GM12878 (cell line): ENCODE measurements around the gene GRIP2. TPM values are rescaled to one million over a fixed set of nuclear protein-coding genes. Genes with fewer than 3 reads are reported as not detected.

Experiments used
- ATAC-seq: fragments of 200-7000 bp; cut with Tn5 transposase; 3 replicates; pipeline ENCODE4 v1.9.1; 2020; ENCODE audit warnings: mild to moderate bottlenecking, moderate library complexity
- BruUV-seq: library from RNA; stranded (reverse); fragments of 400-500 nt; replicated peaks from 2 replicates; lab custom pipeline; 2021; lab: Mats Ljungman, UMichigan
- CTCF ChIA-PET: fragments of 300-600 bp; sonication (Branson Sonifier 250); formaldehyde crosslinking; extraction: SDS; loops from one replicate; lab custom pipeline; 2021; ENCODE audit warnings: inconsistent platforms; lab: Yijun Ruan, JAX
- POLR2A ChIA-PET: fragments of 350-600 bp; formaldehyde crosslinking; extraction: SDS; loops from one replicate; lab custom pipeline; 2021; ENCODE audit warnings: inconsistent platforms; lab: Charles Lee
- RAD21 ChIA-PET: fragments of 300-600 bp; sonication (Branson Sonifier 250); formaldehyde crosslinking; loops from one replicate; lab custom pipeline; 2023; ENCODE audit warnings: antibody characterized with exemption; ENCODE audit not compliant: unreplicated experiment; lab: Charles Lee
- SMC1A ChIA-PET: fragments of 300-600 bp; sonication (Branson Sonifier 250); formaldehyde crosslinking; loops from one replicate; lab custom pipeline; 2023; ENCODE audit not compliant: unreplicated experiment, uncharacterized antibody; lab: Charles Lee
- DNase-seq: peaks from one replicate; pipeline ENCODE4 v3.0.0-alpha.2; 2011; ENCODE audit warnings: low read depth, low spot score
- FAIRE-seq: peaks from 3 replicates; lab custom pipeline; 2011; peaks lifted over from hg19 to GRCh38; lab: Jason Lieb, UNC
- H2AFZ ChIP-seq: 2 replicates; pipeline ENCODE4 v1.6.0; 2011; ENCODE audit warnings: low read depth, low read length, control low read depth; ENCODE audit not compliant: control insufficient read depth
- H3K27ac ChIP-seq: 2 replicates; pipeline ENCODE4 v1.5.1; 2011; ENCODE audit warnings: control low read depth; ENCODE audit not compliant: control insufficient read depth, insufficient read depth
- H3K27me3 ChIP-seq, 2 experiments: replicated peaks in 1 of 2; 2 replicates each; pipeline versions ENCODE4 v1.6.0 to v1.6.1; 2011; ENCODE audit warnings: low read length in 1 of 2; ENCODE audit not compliant: control insufficient read depth in 2 of 2, insufficient read depth in 2 of 2
- H3K36me3 ChIP-seq, 2 experiments: 2 replicates each; pipeline ENCODE4 v1.5.1; 2011; ENCODE audit warnings: low read length in 1 of 2; ENCODE audit not compliant: control insufficient read depth in 2 of 2, insufficient read depth in 2 of 2
- H3K4me1 ChIP-seq: 2 replicates; pipeline ENCODE4 v1.6.1; 2011; ENCODE audit warnings: mild to moderate bottlenecking, low read length, moderate library complexity, mixed read lengths; ENCODE audit not compliant: control insufficient read depth, insufficient read depth
- H3K4me2 ChIP-seq: 2 replicates; pipeline ENCODE4 v1.6.0; 2011; ENCODE audit warnings: control low read depth; ENCODE audit not compliant: control insufficient read depth, insufficient read depth
- H3K4me3 ChIP-seq: fragments of 200-600 bp; sonication (generic); 2 replicates; pipeline ENCODE4 v1.5.1; 2016
- H3K79me2 ChIP-seq: 2 replicates; pipeline ENCODE4 v1.6.0; 2011; ENCODE audit warnings: low read length; ENCODE audit not compliant: control insufficient read depth, insufficient read depth
- H3K9ac ChIP-seq: 2 replicates; pipeline ENCODE4 v1.8.0; 2011; ENCODE audit warnings: low read length, control low read depth, mixed read lengths; ENCODE audit not compliant: control insufficient read depth, insufficient read depth
- H3K9me3 ChIP-seq: replicated peaks from 3 replicates; pipeline ENCODE4 v1.5.1; 2011; ENCODE audit warnings: mild to moderate bottlenecking, low read length; ENCODE audit not compliant: control insufficient read depth, insufficient read depth
- H4K20me1 ChIP-seq: 2 replicates; pipeline ENCODE4 v1.6.0; 2011; ENCODE audit not compliant: control insufficient read depth, insufficient read depth
- IRF5 ChIP-seq: fragments of 450-650 bp; IDR thresholded peaks from 2 replicates; pipeline ENCODE4 v1.6.1; 2017; ENCODE audit warnings: borderline replicate concordance
- KLF5 ChIP-seq: fragments of 450-650 bp; IDR thresholded peaks from 2 replicates; pipeline ENCODE4 v1.6.1; 2014; ENCODE audit warnings: mild to moderate bottlenecking; ENCODE audit not compliant: partially characterized antibody
- MEF2B ChIP-seq: fragments of 450-650 bp; IDR thresholded peaks from 2 replicates; pipeline ENCODE4 v1.6.1; 2018; ENCODE audit warnings: mild to moderate bottlenecking, moderate library complexity; ENCODE audit not compliant: partially characterized antibody, poor library complexity, severe bottlenecking
- NFYA ChIP-seq: IDR thresholded peaks from 2 replicates; pipeline ENCODE4 v1.6.1; 2011; ENCODE audit warnings: low read depth, mild to moderate bottlenecking, low read length, improper control_type of control experiment, borderline replicate concordance
- NR2C1 ChIP-seq: fragments of 450-650 bp; IDR thresholded peaks from 2 replicates; pipeline ENCODE4 v1.6.1; 2017; ENCODE audit warnings: antibody characterized with exemption, mild to moderate bottlenecking, moderate library complexity
- ZBED1 ChIP-seq: IDR thresholded peaks from 2 replicates; pipeline ENCODE4 v1.6.1; 2016; ENCODE audit warnings: borderline replicate concordance
- ZBTB33 ChIP-seq: fragments of 450-650 bp; IDR thresholded peaks from 2 replicates; pipeline ENCODE4 v1.6.1; 2017; ENCODE audit warnings: mild to moderate bottlenecking
- ZNF207 ChIP-seq: fragments of 450-650 bp; IDR thresholded peaks from 2 replicates; pipeline ENCODE4 v1.6.1; 2014; ENCODE audit warnings: antibody characterized with exemption, mild to moderate bottlenecking, borderline replicate concordance
- WGBS: methylation state at CpG from one replicate; pipeline ENCODE4 v1.1.6; 2016; ENCODE audit warnings: low lambda C conversion rate; ENCODE audit not compliant: insufficient replicate concordance, insufficient coverage; ENCODE audit errors: missing lambda C conversion rate; 5-methylcytosine and 5-hydroxymethylcytosine counted together
- in situ Hi-C: fragments of 300-500 bp; cut with MboI; formaldehyde crosslinking; loops from 9 replicates; pipeline ENCODE4 v1.14.3; 2018; ENCODE audit warnings: mixed read lengths
- intact Hi-C: fragments of 100-400 bp; cut with micrococcal nuclease; formaldehyde crosslinking; loops from one replicate; pipeline ENCODE4 v1.14.2; 2022; ENCODE audit not compliant: unreplicated experiment
- polyA plus RNA-seq, 11 experiments: library from polyadenylated mRNA; depleted of rRNA in 4 of 11; unstranded in 6 of 11; stranded (reverse) in 5 of 11; fragments of >200 nt; fragmentation: Nextera tagmentation in 4 of 11; fragmentation: Illumina TruSeq in 1 of 11; extraction: Ambion mirVana in 4 of 11; extraction: Trizol in 1 of 11; gene quantifications; 1 replicate in 1 of 11; 2 replicates in 10 of 11; pipeline versions ENCODE4 v1.2.1 to v1.2.3, GENCODE V29; 2011 to 2016; ENCODE audit warnings: inconsistent platforms in 2 of 11, missing spikeins in 2 of 11, low read depth in 1 of 11
- total RNA-seq, 4 experiments: library from RNA; depleted of rRNA in 3 of 4; stranded (reverse); fragments of >200 nt in 3 of 4; fragmentation: Illumina TruSeq in 1 of 4; extraction: Trizol in 1 of 4; gene quantifications; 2 replicates each; pipeline versions ENCODE4 v1.2.1 to v1.2.3, GENCODE V29; 2013 to 2021

The GRIP2 gene
- total and polyA plus RNA-seq, 10 of the 15 experiments (the other 5 are each of a cell fraction or from before 2014, with no cell fraction given), result not detected

DNA sequence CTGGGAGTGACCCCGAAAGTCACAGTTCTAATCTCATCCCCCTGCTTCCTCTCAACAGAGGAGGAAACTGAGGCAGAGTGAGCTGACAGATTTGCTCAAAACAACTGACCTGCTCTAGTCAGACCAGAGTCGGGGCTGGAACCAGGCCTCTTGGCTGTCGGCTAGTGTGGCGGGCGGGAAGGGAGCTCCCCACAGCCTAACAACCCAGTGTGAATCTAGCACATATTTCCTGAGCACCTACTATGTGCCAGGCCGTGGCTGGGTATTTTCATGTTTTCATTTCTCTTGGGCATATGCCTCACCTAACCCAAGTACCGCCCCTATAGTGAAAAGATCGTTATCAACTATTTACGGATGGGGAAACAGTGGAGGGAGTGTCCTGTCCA is 27.2 kb downstream of the GRIP2 start:
- 29% methylated on average over 9 of the region's 9 CpGs for WGBS
- Histone ChIP-seq H3K9me3 (no peaks in the 10 kb centered on the region), H3K36me3 (no peaks in the 10 kb centered on the region), H3K4me2 (no peak overlapping the region), H2AFZ (no peak overlapping the region), H3K27ac (no peak overlapping the region), H3K9ac (no peak overlapping the region), H3K4me1 (no peaks in the 10 kb centered on the region), H3K4me3 (no peak overlapping the region), H3K27me3 (no peaks in the 10 kb centered on the region; a peak in 1 of 4 replicates), H4K20me1 (no peaks in the 10 kb centered on the region), H3K79me2 (no peaks in the 10 kb centered on the region)
- intact Hi-C loops, result no loop called here
- ChIA-PET CTCF (interaction anchor here (1.3 kb wide), 1 partner anchor 225 kb away, joined by 3 read pairs; no protein-coding TSS in a partner anchor), RAD21 (no interaction called here), POLR2A (interaction anchor here (0.6 kb wide), 1 partner anchor 344 kb away, joined by 3 read pairs; no protein-coding TSS in a partner anchor), SMC1A (interaction anchor here (0.9 kb wide), 1 partner anchor 269 kb away, joined by 3 read pairs; no protein-coding TSS in a partner anchor)
- BruUV-seq, result no TSS peak
- in situ Hi-C loops, result no loop called here
- FAIRE-seq, result no peak
- no peak for DNase-seq
- TF ChIP-seq ZBED1, result no peak
- no peak for TF ChIP-seq ZNF207
- no peak for TF ChIP-seq MEF2B
- no peak for TF ChIP-seq IRF5
- TF ChIP-seq NR2C1, result no peak
- TF ChIP-seq ZBTB33, result no peak
- no peak for TF ChIP-seq KLF5
- TF ChIP-seq NFYA, result no peak
- no peak for ATAC-seq
